HG03045 (cell line): ENCODE data around the gene GMIP.

Experiments used
- ATAC-seq: cut with Tn5 transposase; IDR thresholded peaks from one replicate; pipeline ENCODE4 v1.9.1; 2021; ENCODE audit warnings: mild to moderate bottlenecking, moderate library complexity; ENCODE audit not compliant: unreplicated experiment

The GMIP gene

GRCh38 chr19:19636573-19637185 is 6.8 kb downstream of the GMIP start:
- no peak for ATAC-seq

GRCh38 chr19:19635313-19635702 is 8.1 kb downstream of the GMIP start:
- ATAC-seq, result no peak

GRCh38 chr19:19634516-19635312 is 8.7 kb downstream of the GMIP start:
- ATAC-seq, result no peak

- no peak for ATAC-seq
Observed at GRCh38 chr19:19633711-19634515, 9.5 kb downstream of the GMIP start.

- no peak for ATAC-seq
Observed at GRCh38 chr19:19632661-19633060, 10.8 kb downstream of the GMIP start.

- ATAC-seq, result no peak
Observed at GRCh38 chr19:19631346-19631745, 12.1 kb downstream of the GMIP start.

- no peak for ATAC-seq
Observed at GRCh38 chr19:19630426-19630825, 13.0 kb downstream of the GMIP start.

- ATAC-seq, result no peak
Observed at GRCh38 chr19:19630062-19630414, 13.4 kb downstream of the GMIP start.

- peak; percentile 19 for ATAC-seq
Observed at GRCh38 chr19:19628501-19629134, 14.8 kb downstream of the GMIP start.

GRCh38 chr19:19627621-19628500 is 15.6 kb downstream of the GMIP start, which contains the start of gene LPAR2:
Gene LPAR2, minus strand, starts transcription at chr19:19628220. Its CDS starts 945 bp downstream, at chr19:19627275.
- peak; percentile 59 for ATAC-seq

GRCh38 chr19:19626516-19627472 is 16.7 kb downstream of the GMIP start:
- no peak for ATAC-seq

GRCh38 chr19:19624032-19624570 is 19.4 kb downstream of the GMIP start:
- ATAC-seq, result no peak

GRCh38 chr19:19623383-19623782 is 20.1 kb downstream of the GMIP start:
- no peak for ATAC-seq

GRCh38 chr19:19619849-19620210 is 23.6 kb downstream of the GMIP start:
- ATAC-seq, result no peak

- no peak for ATAC-seq
Observed at GRCh38 chr19:19619181-19619848, 24.1 kb downstream of the GMIP start.

- ATAC-seq, result peak; percentile 94
Observed at GRCh38 chr19:19618219-19619051, 25.0 kb downstream of the GMIP start, which contains the start of gene PBX4. Gene PBX4, minus strand, starts transcription at chr19:19618687. Its CDS starts 58 bp downstream, at chr19:19618629.

GRCh38 chr19:19615086-19615485 is 28.4 kb downstream of the GMIP start:
- no peak for ATAC-seq
